ENCODE measurements around the gene AGPAT2. TPM values are rescaled to one million over a fixed set of nuclear protein-coding genes. Genes with fewer than 3 reads are reported as not detected.

Gene AGPAT2
- total RNA-seq, 1 donor from 2014 or later, result 41.9 TPM

- H3K4me3 ChIP-seq (ENCODE audit: low read depth, low read length), result no peak overlapping the region
- no peak for TF ChIP-seq CTCF (IDR thresholded peaks at IDR 0.05; ENCODE audit: insufficient read depth, low read length, severe bottlenecking)
- H3K27me3 ChIP-seq (ENCODE audit: control insufficient read depth, insufficient read depth, low read length), result peaks cover 2% of the 10 kb centered on the region
- no peak for DNase-seq (ENCODE audit: low read depth)
- no peak for FAIRE-seq
- H3K36me3 ChIP-seq (ENCODE audit: control insufficient read depth, insufficient read depth, low read length), result no peaks in the 10 kb centered on the region
These were observed 28.3 kb downstream of the AGPAT2 start for GRCh38 chr9:136658849-136659535.

- Histone ChIP-seq H3K27me3 (ENCODE audit: control insufficient read depth, insufficient read depth, low read length) (peaks cover 2% of the 10 kb centered on the region), H3K36me3 (ENCODE audit: control insufficient read depth, insufficient read depth, low read length) (no peaks in the 10 kb centered on the region), H3K4me3 (ENCODE audit: low read depth, low read length) (no peak overlapping the region)
- no peak for TF ChIP-seq CTCF (IDR thresholded peaks at IDR 0.05; ENCODE audit: insufficient read depth, low read length, severe bottlenecking)
- FAIRE-seq (no peak), DNase-seq (ENCODE audit: low read depth) (no peak)
These were observed 29.0 kb downstream of the AGPAT2 start for GRCh38 chr9:136657974-136658848.

- FAIRE-seq (no peak), DNase-seq (ENCODE audit: low read depth) (no peak)
- Histone ChIP-seq H3K36me3 (ENCODE audit: control insufficient read depth, insufficient read depth, low read length) (no peaks in the 10 kb centered on the region), H3K27me3 (ENCODE audit: control insufficient read depth, insufficient read depth, low read length) (peaks cover 2% of the 10 kb centered on the region), H3K4me3 (ENCODE audit: low read depth, low read length) (no peak overlapping the region)
- TF ChIP-seq CTCF (IDR thresholded peaks at IDR 0.05; ENCODE audit: insufficient read depth, low read length, severe bottlenecking), result no peak
These were observed 30.3 kb downstream of the AGPAT2 start for GRCh38 chr9:136656795-136657611.

- Histone ChIP-seq H3K4me3 (ENCODE audit: low read depth, low read length) (no peak overlapping the region), H3K36me3 (ENCODE audit: control insufficient read depth, insufficient read depth, low read length) (no peaks in the 10 kb centered on the region), H3K27me3 (ENCODE audit: control insufficient read depth, insufficient read depth, low read length) (peaks cover 2% of the 10 kb centered on the region)
- FAIRE-seq, result no peak
- DNase-seq (ENCODE audit: low read depth), result no peak
- no peak for TF ChIP-seq CTCF (IDR thresholded peaks at IDR 0.05; ENCODE audit: insufficient read depth, low read length, severe bottlenecking)
These were observed 31.0 kb downstream of the AGPAT2 start for GRCh38 chr9:136656183-136656738.

- FAIRE-seq (no peak), DNase-seq (ENCODE audit: low read depth) (no peak)
- TF ChIP-seq CTCF (IDR thresholded peaks at IDR 0.05; ENCODE audit: insufficient read depth, low read length, severe bottlenecking), result no peak
- Histone ChIP-seq H3K36me3 (ENCODE audit: control insufficient read depth, insufficient read depth, low read length) (no peaks in the 10 kb centered on the region), H3K27me3 (ENCODE audit: control insufficient read depth, insufficient read depth, low read length) (peaks cover 2% of the 10 kb centered on the region), H3K4me3 (ENCODE audit: low read depth, low read length) (no peak overlapping the region)
These were observed 31.6 kb downstream of the AGPAT2 start for GRCh38 chr9:136655536-136656182.
